ENCODE results near the gene SOCS7.

The SOCS7 gene

DNA sequence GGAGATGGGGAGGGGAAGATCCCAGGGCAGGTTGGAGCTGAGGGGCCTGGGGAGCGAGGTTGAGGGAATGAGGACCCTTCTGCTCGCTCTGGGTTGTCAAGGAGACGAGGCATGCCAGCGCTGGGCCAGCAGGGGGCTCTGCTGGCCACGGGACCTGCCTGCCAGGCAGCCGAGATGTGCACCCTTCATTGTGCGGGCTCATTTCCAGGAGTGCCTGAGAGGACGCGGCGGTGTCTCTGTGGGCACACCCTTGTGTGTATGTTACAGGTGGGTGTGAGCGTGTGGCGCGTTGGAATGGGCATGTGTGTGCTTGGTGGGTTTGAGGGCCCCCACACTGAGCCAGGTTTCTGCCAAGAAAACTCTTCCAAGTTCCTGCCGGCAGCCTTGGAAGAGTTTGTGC, 92.5 kb downstream of the SOCS7 start:
- Mint-ChIP-seq H3K4me3 (no peak overlapping the region), H3K27me3 (no peaks in the 10 kb centered on the region), H3K9me3 (ENCODE audit: low read depth) (no peaks in the 10 kb centered on the region), H3K4me1 (ENCODE audit: low read depth) (peaks cover 3% of the 10 kb centered on the region), H3K36me3 (no peaks in the 10 kb centered on the region), H3K27ac (no peak overlapping the region)

DNA sequence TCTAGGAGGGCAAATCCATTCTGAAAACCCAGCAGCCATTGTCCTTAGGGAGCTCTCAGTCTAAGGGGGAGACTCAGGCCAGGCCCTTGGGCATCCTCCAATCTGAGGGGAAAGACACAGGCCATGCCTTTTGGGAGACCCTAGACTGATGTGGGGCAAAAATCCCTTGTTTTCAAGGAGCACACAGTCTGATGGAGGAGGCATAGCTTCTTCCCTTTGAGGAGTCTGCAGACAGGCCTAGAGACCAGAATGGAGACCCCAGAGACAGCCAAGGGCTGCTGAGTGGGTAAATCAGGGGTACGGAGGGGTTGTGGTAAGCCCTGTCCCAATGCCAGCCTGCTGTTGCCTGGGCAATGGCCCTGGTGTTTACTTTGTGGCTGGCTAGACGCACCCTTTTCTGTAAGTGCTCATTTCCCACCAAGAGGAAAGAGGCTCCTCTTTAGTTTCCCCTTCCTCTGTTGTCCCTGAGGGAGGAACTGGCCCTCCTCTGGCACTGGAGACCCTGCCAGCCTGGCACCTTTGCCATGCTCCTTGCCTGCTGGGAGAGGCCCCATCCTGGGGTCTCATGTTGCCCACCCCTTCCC, 96.0 kb downstream of the SOCS7 start:
- no peak overlapping the region for H3K27ac Mint-ChIP-seq

DNA sequence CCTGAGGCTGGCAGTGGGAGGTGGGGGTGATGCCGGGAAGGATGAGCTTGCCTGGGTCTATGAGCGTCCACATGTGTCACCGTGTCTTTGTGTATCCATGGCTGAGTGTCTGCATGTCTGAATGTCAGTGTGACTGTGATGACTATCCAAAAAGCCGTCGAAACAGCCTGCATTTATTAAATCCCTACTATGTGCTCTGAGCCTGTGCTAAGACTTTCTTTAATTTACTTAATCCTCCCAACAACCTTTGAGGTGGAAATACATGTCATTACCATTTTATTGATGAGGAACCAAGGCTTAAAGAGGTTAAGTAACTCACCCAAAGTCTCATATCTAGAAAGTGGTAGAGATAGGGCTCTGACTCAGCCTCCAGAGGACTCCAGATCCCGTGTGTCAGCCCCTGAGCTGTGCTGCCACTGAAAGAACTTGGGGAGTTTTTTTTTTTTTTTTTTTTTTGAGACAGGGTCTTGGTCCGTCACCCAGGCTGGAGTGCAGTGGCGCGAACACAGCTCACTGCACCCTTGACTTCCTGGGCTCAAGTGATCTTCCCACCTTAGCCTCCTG, 96.6 kb downstream of the SOCS7 start:
- peaks cover 15% of the 10 kb centered on the region for H3K4me1 Mint-ChIP-seq (ENCODE audit: low read depth)

More for the DNA sequence above, 96.0 kb downstream of the SOCS7 start:
- Mint-ChIP-seq H3K36me3 (no peaks in the 10 kb centered on the region), H3K9me3 (ENCODE audit: low read depth) (no peaks in the 10 kb centered on the region), H3K4me3 (no peak overlapping the region), H3K27me3 (peaks cover 6% of the 10 kb centered on the region), H3K4me1 (ENCODE audit: low read depth) (peaks cover 8% of the 10 kb centered on the region)

DNA sequence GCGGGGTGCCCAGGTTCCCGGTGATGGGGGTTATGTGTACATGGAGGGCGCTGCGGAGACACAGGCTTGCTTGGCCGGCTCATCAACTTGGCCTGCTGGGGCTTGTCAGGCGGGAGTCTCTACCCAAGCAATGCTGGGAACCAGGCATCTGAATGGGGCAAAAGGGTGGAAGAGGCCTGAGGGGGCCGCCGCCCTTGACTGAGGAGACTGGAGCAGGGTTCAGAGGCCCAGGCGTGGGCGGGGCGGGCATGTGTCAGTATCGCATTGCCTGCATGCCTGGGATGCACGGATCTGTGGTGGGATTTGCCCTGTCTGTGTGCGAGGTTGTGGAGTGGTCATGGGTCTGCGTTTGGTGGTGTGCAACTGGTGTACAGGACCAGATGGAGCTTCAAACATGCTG, 97.7 kb downstream of the SOCS7 start:
- Mint-ChIP-seq H3K27me3 (peaks cover 14% of the 10 kb centered on the region), H3K36me3 (no peaks in the 10 kb centered on the region), H3K9me3 (ENCODE audit: low read depth) (no peaks in the 10 kb centered on the region)

More for the DNA sequence above, 96.6 kb downstream of the SOCS7 start:
- H3K9me3 Mint-ChIP-seq (ENCODE audit: low read depth), result no peaks in the 10 kb centered on the region
- no peaks in the 10 kb centered on the region for H3K36me3 Mint-ChIP-seq
- H3K27ac Mint-ChIP-seq, result no peak overlapping the region
- H3K27me3 Mint-ChIP-seq, result peaks cover 13% of the 10 kb centered on the region
- H3K4me3 Mint-ChIP-seq, result no peak overlapping the region

DNA sequence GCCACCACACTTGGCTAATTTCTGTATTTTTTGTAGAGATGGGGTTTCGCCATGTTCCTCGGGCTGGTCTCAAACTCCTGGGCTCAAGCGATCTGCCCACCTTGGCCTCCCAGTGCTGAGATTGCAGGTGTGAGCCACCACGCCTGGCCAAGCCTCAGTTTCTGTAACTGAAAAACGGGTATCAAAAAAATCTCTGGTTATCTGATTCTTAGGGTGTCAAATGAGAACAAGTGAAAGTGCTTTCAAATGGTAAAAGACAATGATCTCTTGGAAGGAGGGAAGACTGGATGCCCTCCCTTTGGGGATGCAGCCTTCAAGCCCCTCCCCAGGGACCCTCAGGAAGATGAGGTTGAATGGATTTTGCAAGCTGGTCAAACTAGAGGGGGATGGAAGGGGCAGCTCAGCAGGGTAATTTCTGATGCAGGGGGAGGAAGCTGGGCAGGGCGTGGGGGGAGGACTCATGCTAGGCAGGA, 98.9 kb downstream of the SOCS7 start:
- Mint-ChIP-seq H3K27me3 (peaks cover 20% of the 10 kb centered on the region), H3K9me3 (ENCODE audit: low read depth) (no peaks in the 10 kb centered on the region), H3K4me3 (no peak overlapping the region), H3K36me3 (no peaks in the 10 kb centered on the region), H3K27ac (no peak overlapping the region), H3K4me1 (ENCODE audit: low read depth) (peaks cover 17% of the 10 kb centered on the region)

More for the DNA sequence above, 97.7 kb downstream of the SOCS7 start:
- H3K27ac Mint-ChIP-seq, result no peak overlapping the region
- no peak overlapping the region for H3K4me3 Mint-ChIP-seq
- H3K4me1 Mint-ChIP-seq (ENCODE audit: low read depth), result peaks cover 13% of the 10 kb centered on the region

DNA sequence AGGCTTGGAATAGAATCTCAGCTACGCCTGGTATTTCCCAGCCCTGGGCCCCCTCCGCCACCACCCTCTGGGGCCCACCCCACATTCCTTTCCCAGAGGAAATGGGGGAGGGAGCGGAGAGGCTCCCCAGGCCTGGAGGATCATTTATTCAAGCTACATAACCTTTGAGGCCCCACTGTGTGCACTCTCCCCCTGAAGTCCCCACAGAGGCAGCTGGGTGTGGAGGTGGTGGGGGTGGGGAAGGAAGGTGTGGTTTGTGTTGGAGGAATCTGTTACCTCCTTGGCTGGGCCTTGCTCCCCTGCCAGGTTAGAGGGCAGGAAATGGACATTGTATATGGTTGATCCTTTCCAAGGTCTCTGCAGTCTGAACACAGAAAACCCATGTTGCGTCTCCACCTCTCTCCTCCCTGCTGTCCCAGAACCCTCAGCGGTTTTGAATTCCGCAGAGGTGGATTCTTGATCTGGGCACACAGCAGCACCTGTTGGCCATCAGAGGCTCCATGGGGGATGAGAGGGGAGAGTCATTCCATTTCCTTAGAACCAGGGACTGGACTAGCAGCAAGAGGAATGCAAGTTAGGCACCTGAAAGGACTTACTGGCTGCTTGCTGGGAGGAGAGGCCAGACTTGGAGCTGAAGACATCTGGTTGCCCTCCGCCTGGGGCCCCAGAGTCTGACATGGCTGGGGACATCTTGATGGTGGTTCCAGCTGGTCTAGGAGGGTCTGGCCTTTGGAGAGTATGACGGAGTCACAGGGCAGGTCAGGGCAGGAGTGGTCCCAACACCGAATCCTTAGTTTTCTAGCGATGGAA, 99.6 kb downstream of the SOCS7 start:
- Mint-ChIP-seq H3K4me3 (no peak overlapping the region), H3K27ac (no peak overlapping the region), H3K36me3 (no peaks in the 10 kb centered on the region), H3K27me3 (peaks cover 20% of the 10 kb centered on the region), H3K4me1 (ENCODE audit: low read depth) (peaks cover 17% of the 10 kb centered on the region), H3K9me3 (ENCODE audit: low read depth) (no peaks in the 10 kb centered on the region)

DNA sequence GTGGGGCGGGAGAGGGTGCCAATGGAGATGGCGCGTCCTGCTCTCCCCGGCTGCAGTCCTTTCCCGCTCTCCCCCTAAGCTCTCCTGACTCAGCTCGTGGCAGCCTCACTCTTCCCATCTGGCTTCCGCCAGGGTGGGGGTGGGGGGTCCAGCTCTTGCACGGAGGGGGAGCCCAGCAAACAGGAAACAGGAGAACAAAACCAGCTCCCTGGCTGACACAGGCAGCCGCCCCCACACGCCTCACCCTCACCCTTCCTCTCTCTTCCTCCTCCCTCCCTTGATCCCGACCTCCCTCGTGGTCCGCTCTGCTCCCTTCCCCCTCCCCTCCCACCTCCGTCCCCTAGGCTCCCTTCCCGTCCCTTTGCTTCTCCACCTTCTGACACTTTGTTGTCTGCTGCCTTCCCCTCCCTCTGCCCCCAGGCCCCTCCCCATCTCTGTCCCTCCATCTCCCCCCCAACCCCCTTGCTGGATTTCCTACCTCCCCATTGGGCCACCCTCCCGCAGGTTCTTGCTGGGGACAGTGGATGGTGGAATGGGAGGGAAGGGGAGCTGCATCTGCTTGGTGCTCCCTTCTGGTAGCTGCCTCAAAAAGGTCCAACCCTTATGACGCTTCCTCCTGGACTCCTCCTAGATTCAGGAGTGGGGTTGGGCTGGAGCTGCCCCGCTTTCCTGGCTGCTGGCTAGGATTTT, 100.3 kb downstream of the SOCS7 start:
- H3K4me3 Mint-ChIP-seq, result no peak overlapping the region
- peaks cover 17% of the 10 kb centered on the region for H3K4me1 Mint-ChIP-seq (ENCODE audit: low read depth)
- no peak overlapping the region for H3K27ac Mint-ChIP-seq
- H3K27me3 Mint-ChIP-seq, result peaks cover 20% of the 10 kb centered on the region
- no peaks in the 10 kb centered on the region for H3K9me3 Mint-ChIP-seq (ENCODE audit: low read depth)
- no peaks in the 10 kb centered on the region for H3K36me3 Mint-ChIP-seq

DNA sequence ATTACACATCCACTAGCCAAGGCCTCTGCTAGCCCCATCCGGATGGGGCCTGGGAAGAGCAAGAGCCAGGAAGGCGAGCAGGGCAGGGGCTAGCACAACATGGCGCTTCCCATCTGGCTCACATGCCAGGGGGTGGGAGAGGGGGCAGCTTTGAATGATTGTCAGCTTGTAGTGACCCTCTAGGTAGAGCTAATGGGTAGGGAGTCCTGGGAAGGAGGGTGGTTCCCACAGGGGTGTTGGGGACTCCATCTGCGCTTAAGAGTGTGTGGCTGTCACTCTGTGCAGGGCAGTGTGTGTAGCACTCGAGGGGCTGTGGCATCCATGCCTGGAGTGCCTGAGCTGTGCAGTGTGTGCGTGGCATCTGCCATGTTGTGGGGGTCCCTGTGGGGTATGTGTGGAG, 101.1 kb downstream of the SOCS7 start:
- Mint-ChIP-seq H3K4me3 (peak overlapping the region; percentile 65), H3K27ac (no peak overlapping the region), H3K4me1 (ENCODE audit: low read depth) (peaks cover 17% of the 10 kb centered on the region), H3K27me3 (peaks cover 25% of the 10 kb centered on the region), H3K9me3 (ENCODE audit: low read depth) (no peaks in the 10 kb centered on the region), H3K36me3 (no peaks in the 10 kb centered on the region)

DNA sequence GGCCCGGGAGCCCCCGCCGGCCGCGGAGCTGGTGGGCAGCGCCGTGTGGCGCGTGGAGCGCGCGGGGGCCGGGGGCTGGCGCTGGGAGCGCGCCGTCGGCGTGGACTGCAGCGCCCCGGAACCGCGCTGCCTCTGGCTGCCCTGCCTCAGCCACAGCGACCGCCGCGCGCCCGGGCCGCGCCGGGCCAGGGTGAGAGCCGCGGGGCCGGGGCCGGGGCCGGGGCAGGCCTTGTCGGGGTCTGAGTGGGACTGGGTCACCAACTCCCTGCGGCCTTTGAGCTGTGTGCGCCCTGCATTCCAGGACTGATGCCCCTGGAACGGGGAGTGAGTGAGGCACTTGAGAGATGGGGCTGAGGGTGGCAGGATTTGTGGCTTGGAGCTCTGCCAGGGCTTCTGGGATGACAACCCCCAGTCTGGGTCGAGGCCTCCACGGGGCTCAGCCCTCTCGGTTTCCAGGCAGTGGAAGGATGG, 102.3 kb downstream of the SOCS7 start:
- H3K4me1 Mint-ChIP-seq (ENCODE audit: low read depth), result peaks cover 17% of the 10 kb centered on the region
- H3K27me3 Mint-ChIP-seq, result peaks cover 25% of the 10 kb centered on the region
- H3K36me3 Mint-ChIP-seq, result no peaks in the 10 kb centered on the region
- H3K9me3 Mint-ChIP-seq (ENCODE audit: low read depth), result no peaks in the 10 kb centered on the region
- H3K27ac Mint-ChIP-seq, result no peak overlapping the region
- no peak overlapping the region for H3K4me3 Mint-ChIP-seq

DNA sequence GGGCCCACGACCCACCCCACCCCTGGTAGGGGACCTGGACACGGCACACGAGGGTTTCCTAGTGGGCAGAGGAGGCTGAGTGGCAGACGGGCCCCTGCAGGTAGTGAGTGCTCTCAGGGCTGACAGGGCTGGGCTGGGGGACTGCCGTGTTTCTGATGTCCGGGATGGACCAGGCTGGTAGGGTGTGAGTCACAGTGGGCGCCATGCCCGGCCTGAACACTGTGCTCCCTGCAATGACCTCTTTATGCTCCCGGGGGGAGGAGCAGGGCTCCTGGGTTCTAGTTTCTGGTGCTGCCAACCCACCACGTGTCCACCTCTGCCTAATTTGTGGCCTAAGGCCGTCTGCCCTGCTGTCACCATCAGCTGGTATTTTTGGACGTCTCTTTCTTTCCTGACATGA, 102.9 kb downstream of the SOCS7 start:
- H3K27ac Mint-ChIP-seq, result no peak overlapping the region
- peak overlapping the region; percentile 47 for H3K4me3 Mint-ChIP-seq
- peaks cover 25% of the 10 kb centered on the region for H3K27me3 Mint-ChIP-seq
- no peaks in the 10 kb centered on the region for H3K36me3 Mint-ChIP-seq
- H3K4me1 Mint-ChIP-seq (ENCODE audit: low read depth), result peaks cover 17% of the 10 kb centered on the region
- no peaks in the 10 kb centered on the region for H3K9me3 Mint-ChIP-seq (ENCODE audit: low read depth)

Measured in activated naive CD8-positive, alpha-beta T cell (primary cell).